Measurements from ENCODE around the gene OBSCN. TPM values are rescaled to one million over a fixed set of nuclear protein-coding genes. Genes with fewer than 3 reads are reported as not detected.

OBSCN gene
- total RNA-seq, 1 donor from 2014 or later: 22.3 TPM

DNA sequence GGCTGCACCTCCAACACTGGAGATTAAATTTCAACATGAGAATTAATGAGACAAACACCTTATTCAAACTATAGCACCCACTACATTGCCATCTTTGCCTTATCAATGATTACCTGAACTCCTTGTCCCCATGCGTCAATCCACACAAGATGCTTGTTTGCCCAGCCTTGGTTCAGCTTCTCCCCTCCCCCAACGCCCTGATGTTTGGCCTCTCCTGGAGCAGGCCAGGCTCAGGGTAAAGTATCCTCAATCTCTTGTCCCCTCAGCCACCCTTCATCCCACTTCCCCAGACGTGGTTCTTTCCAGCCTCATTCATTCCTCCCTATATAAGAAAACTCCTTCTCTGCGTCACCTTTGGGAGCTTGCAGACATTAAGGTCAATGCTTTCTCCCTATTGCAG, 220.6 kb downstream of the OBSCN start:
- DNase-seq: no peak
- intact Hi-C loops (cut with micrococcal nuclease): no loop called here
- H3K27ac Mint-ChIP-seq: no peak overlapping the region
- no peaks in the 10 kb centered on the region for H3K4me1 Mint-ChIP-seq
- no peak overlapping the region for H3K4me3 Mint-ChIP-seq
- no peaks in the 10 kb centered on the region for H3K9me3 Mint-ChIP-seq
- no peaks in the 10 kb centered on the region for H3K36me3 Mint-ChIP-seq (ENCODE audit: low read depth)
- H3K27me3 Mint-ChIP-seq: peaks cover 13% of the 10 kb centered on the region

Other genes with a start within 250 kb of the OBSCN start
- not detected in 2 replicates for gene WNT3A, start 201.0 kb upstream of the OBSCN start, total RNA-seq
- gene ARF1, start 125.3 kb upstream of the OBSCN start, total RNA-seq: 388 and 395 TPM in 2 replicates
- gene C1orf35, start 104.7 kb upstream of the OBSCN start, total RNA-seq: 27.5 and 33.0 TPM in 2 replicates
- gene MRPL55, start 98.7 kb upstream of the OBSCN start, total RNA-seq: 55.2 and 62.2 TPM in 2 replicates
- gene GUK1, start 67.8 kb upstream of the OBSCN start, total RNA-seq: 211 and 222 TPM in 2 replicates
- 0.69 and 0.96 TPM in 2 replicates for gene GJC2, start 58.1 kb upstream of the OBSCN start, total RNA-seq
- gene IBA57, start 42.2 kb upstream of the OBSCN start, total RNA-seq: 10.8 and 11.4 TPM in 2 replicates
- 55.7 and 59.3 TPM in 2 replicates for gene TRIM11, start 198.8 kb downstream of the OBSCN start, total RNA-seq
- gene TRIM17, start 208.8 kb downstream of the OBSCN start, total RNA-seq: 1.7 and 2.8 TPM in 2 replicates